GM18507 (cell line): Measurements from ENCODE around the gene IGF2R.

Experiments
- DNase-seq: peaks from one replicate; pipeline ENCODE4 v3.0.0; 2011; ENCODE audit warnings: low read depth; ENCODE audit not compliant: insufficient read length; ENCODE audit errors: extremely low spot score
- FAIRE-seq: peaks from 2 replicates; lab custom pipeline; 2011; peaks lifted over from hg19 to GRCh38; lab: Jason Lieb, UNC

IGF2R gene

GRCh38 chr6:160013987-160014868, 45.3 kb downstream of the IGF2R start:
- peak; percentile 26 for FAIRE-seq

GRCh38 chr6:160014869-160015182, 45.9 kb downstream of the IGF2R start:
- no peak for FAIRE-seq
- no peak for DNase-seq

More at GRCh38 chr6:160013987-160014868, 45.3 kb downstream of the IGF2R start:
- DNase-seq: no peak

GRCh38 chr6:160015778-160016684, 47.1 kb downstream of the IGF2R start:
- no peak for FAIRE-seq
- no peak for DNase-seq

DNA sequence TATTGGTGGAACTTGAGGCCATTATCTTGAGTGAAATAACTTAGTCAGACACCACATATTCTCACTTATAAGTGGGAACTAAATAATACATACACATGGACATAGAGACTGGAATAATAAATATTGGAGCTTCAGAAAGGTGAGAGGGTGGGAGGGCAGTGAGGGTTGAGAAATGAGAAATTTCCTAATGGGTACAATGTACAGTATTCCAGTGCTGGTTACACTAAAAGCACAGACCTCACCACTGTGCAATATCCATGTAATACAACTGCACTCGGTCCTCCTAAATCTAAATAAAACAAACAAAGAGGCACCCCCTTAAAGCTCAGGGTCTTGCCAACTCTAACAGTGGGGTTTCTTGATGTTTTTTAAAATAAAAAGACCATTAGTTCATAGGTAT, 53.2 kb downstream of the IGF2R start:
- FAIRE-seq (no peak), DNase-seq (no peak)

DNA sequence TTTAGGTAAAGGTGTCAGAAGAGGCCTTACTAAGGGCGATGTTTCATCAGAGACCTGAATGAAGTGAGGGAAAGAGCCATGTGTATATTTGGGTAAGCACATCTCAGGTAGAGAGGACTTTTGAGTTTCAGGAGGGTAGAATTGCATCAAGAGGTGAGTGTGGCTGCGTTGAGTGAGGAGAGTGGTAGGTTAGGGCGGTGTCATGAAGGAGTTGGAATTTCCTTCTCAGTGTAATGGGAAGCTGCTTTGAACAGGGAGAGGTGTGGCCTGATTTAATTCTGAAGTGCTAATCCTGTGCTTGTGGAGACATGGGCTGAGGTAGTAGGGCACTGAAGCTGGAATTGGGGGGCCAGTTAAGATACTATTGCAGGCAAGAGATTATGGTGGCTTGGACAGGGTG, 53.9 kb downstream of the IGF2R start:
- no peak for DNase-seq

DNA sequence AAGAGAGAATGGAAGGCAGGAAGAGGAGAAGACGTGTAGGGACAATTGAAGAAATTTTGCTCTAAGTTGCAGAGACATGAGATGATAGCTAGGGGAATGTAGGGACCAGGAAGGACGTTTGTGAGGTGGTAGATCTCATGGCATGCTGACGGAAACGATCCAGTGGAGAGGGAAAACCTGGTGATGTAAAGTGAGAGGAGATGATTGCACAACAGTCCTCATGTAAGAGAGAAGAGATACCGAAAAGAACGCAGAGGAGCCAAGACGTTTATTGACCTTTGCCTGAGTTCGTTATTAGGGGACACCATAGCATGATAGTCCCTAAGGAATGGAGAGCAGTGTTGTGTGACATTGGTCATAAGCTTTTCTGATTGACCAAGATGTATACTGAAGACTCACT, 55.3 kb downstream of the IGF2R start:
- DNase-seq (no peak), FAIRE-seq (no peak)

More for the DNA sequence above, 53.9 kb downstream of the IGF2R start:
- FAIRE-seq: no peak

DNA sequence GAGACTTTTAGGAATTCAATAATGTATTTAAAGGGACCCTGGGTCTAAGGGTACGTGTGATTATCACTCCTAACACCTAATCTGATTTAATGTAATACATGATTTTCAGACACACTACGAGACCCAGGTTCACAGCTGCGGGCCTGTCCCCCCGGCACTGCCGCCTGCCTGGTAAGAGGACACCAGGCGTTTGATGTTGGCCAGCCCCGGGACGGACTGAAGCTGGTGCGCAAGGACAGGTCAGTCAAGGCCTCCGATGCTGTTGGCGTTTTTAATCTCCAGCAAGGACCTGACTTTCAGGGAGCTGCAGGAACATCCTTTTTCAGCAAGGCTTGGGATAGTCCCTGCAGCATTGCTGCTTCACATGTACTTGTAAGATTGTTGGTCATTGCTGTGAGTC, 58.2 kb downstream of the IGF2R start:
- DNase-seq (no peak), FAIRE-seq (no peak)

DNA sequence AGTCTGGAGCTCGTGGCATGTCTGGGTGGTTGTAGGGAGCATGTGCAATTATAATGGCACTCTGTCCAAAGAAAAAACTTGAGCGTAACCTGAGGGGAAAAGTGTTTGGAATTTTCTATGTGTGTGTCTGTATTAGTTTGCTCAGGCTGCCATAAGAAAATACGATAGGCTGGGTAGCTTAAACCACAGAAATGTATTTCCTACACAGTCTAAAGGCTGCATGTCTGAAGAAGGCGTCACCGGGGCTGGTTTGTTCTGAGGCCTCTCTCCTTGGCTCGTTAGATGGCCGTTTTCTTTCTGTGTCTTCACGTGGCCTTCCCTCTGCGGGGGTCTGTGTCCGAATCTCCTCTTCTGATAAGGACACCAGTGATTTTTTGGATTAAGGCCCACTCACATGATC, 59.0 kb downstream of the IGF2R start:
- no peak for FAIRE-seq

GRCh38 chr6:160028487-160029275, 59.8 kb downstream of the IGF2R start:
- DNase-seq (no peak), FAIRE-seq (no peak)

More for the DNA sequence above, 59.0 kb downstream of the IGF2R start:
- DNase-seq: no peak

GRCh38 chr6:160029525-160029924, 60.6 kb downstream of the IGF2R start:
- DNase-seq (no peak), FAIRE-seq (no peak)

DNA sequence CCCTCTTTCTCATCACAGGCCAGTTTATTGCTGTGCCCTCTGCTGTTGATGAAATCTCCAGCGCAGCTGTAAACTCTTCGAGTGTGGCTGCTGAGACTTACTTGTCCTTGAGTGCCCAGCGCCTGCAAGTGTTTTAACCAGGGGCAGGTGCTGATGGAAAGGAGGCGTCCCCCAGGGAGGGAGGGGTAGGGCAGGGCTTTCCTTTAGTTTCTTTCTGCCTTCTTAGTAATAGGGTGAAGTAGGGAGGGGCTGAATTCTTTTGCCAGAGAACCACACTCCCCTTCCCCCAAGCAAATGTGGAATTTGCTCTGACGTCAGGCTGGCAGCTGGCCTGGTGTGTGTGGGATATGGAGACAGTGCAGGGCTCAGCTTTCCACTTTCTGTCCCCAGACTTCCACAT, 61.2 kb downstream of the IGF2R start:
- no peak for FAIRE-seq
- DNase-seq: no peak

- no peak for DNase-seq
- no peak for FAIRE-seq
Measured at GRCh38 chr6:160031442-160031841, 62.6 kb downstream of the IGF2R start.

DNA sequence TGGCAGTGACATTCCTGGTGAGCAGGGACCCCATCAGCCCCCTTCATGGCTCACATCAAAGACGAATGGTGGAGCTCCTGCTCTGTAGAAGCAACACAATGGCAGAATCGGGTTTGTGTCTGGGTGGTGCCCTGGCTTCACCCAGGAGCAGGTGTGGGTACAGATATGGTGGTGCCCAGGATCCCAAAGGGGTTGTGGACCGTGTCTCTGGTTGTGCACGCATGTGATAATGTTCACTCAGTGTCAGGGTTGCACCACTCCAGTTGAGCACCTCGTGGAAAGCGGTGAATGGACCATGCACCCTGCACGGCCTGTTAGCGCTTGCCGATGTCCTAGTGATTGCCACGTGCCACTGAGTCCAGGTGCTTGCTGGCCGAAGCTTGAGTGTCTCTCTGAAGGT, 63.0 kb downstream of the IGF2R start:
- FAIRE-seq: no peak
- no peak for DNase-seq

- FAIRE-seq (no peak), DNase-seq (no peak)
Measured at GRCh38 chr6:160032538-160032937, 63.7 kb downstream of the IGF2R start.

- no peak for DNase-seq
- no peak for FAIRE-seq
Measured at GRCh38 chr6:160034036-160034930, 65.4 kb downstream of the IGF2R start.

DNA sequence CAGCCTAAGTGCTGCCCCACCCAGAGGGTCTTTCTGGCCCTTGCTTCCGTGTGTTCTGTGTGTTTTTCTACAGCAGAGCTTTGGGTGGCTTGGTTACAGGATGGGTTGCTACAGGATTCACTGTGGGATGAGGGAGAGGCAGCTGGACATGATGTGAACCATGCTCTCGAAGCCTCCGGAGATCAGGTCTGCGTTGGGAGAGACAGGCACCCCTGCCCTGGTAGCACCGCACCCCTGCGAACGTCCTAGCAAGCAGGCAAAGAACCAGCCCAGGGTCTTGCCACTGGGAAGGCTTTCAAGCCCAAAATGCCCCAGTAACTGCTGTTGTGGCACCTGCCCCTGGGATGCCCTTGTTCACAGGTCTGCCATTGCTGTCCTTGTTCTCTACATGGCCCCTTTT, 66.4 kb downstream of the IGF2R start:
- no peak for DNase-seq
- FAIRE-seq: no peak

- FAIRE-seq: no peak
Measured at GRCh38 chr6:160035693-160036330, 66.9 kb downstream of the IGF2R start.

GRCh38 chr6:160036331-160036695, 67.4 kb downstream of the IGF2R start:
- no peak for FAIRE-seq

More at GRCh38 chr6:160035693-160036330, 66.9 kb downstream of the IGF2R start:
- no peak for DNase-seq

More at GRCh38 chr6:160036331-160036695, 67.4 kb downstream of the IGF2R start:
- no peak for DNase-seq
